ENCODE measurements around the gene SMAD2. TPM values are rescaled to one million over a fixed set of nuclear protein-coding genes. Genes with fewer than 3 reads are reported as not detected.

Gene SMAD2
- total and polyA plus RNA-seq, 2 of the 8 experiments (the other 6 are each of a cell fraction or from before 2014, with no cell fraction given): 28.4 to 124 TPM

GRCh38 chr18:47847635-47848034 lies 82.8 kb downstream of the SMAD2 start (continued):
- TF ChIP-seq BCL11A (IDR thresholded peaks at IDR 0.05; ENCODE audit: low read depth in 2 of 2, low read length in 2 of 2) (no peak), RXRA (IDR thresholded peaks at IDR 0.05; ENCODE audit: insufficient read depth, low read depth, low read length) (no peak), YY1 (IDR thresholded peaks at IDR 0.05; ENCODE audit: low read depth, low read length) (no peak), HDAC6 (IDR thresholded peaks at IDR 0.05; ENCODE audit: low read depth, low read length) (no peak), SAP30 (IDR thresholded peaks at IDR 0.05; ENCODE audit: insufficient read depth, insufficient replicate concordance, low read length) (no peak), CHD1 (IDR thresholded peaks at IDR 0.05; ENCODE audit: low read depth, low read length) (no peak), GABPA (IDR thresholded peaks at IDR 0.05; ENCODE audit: borderline replicate concordance, insufficient read depth, low read length) (no peak), ATF3 (IDR thresholded peaks at IDR 0.05; ENCODE audit: insufficient read depth, low read depth, low read length) (no peak), CBX8 (IDR thresholded peaks at IDR 0.05; ENCODE audit: borderline replicate concordance, low read depth, low read length) (no peak), ATF2 (IDR thresholded peaks at IDR 0.05; ENCODE audit: low read length) (no peak), RFX5 (IDR thresholded peaks at IDR 0.05; ENCODE audit: borderline replicate concordance, low read depth, low read length) (no peak), CEBPB (IDR thresholded peaks at IDR 0.05; ENCODE audit: low read depth, low read length) (no peak), RBBP5 (IDR thresholded peaks at IDR 0.05; ENCODE audit: borderline replicate concordance, low read depth, low read length) (no peak)
